Activated B cell treated with CpG ODN at 0.5 μM for 24 hours (primary cell): ENCODE results near the gene OR2H2. TPM values are rescaled to one million over a fixed set of nuclear protein-coding genes. Genes with fewer than 3 reads are reported as not detected.

Experiments used
- ATAC-seq: fragments of 200-7000 bp; cut with Tn5 transposase; one replicate; pipeline ENCODE4 v1.10.0; 2021; ENCODE audit warnings: low read depth, mild to moderate bottlenecking, moderate library complexity
- CTCF ChIA-PET: fragments of 350-600 bp; sonication (Branson Sonifier 250); formaldehyde crosslinking; loops from one replicate; lab custom pipeline; 2021; ENCODE audit warnings: antibody characterized with exemption; lab: Charles Lee
- POLR2A ChIA-PET: fragments of 350-600 bp; sonication (Branson Sonifier 250); formaldehyde crosslinking; loops from one replicate; lab custom pipeline; 2021; ENCODE audit warnings: antibody characterized with exemption; lab: Charles Lee
- DNase-seq: peaks from one replicate; pipeline ENCODE4 v3.0.0; 2022
- H3K27ac Mint-ChIP-seq: one replicate; pipeline ENCODE4 v1.8.0; 2020; ENCODE audit warnings: mixed read lengths
- H3K27me3 Mint-ChIP-seq: one replicate; pipeline ENCODE4 v1.8.0; 2021; ENCODE audit warnings: mixed read lengths
- H3K36me3 Mint-ChIP-seq: one replicate; pipeline ENCODE4 v1.8.0; 2021; ENCODE audit warnings: low read depth, mixed read lengths
- H3K4me1 Mint-ChIP-seq: one replicate; pipeline ENCODE4 v1.8.0; 2021; ENCODE audit warnings: mixed read lengths
- H3K4me3 Mint-ChIP-seq: one replicate; pipeline ENCODE4 v1.8.0; 2020; ENCODE audit warnings: mild to moderate bottlenecking, mixed read lengths
- H3K9me3 Mint-ChIP-seq: one replicate; pipeline ENCODE4 v1.8.0; 2020; ENCODE audit warnings: mixed read lengths
- CTCF ChIP-seq: fragments of 200-600 bp; IDR thresholded peaks from one replicate; pipeline ENCODE4 v1.8.0; 2022; ENCODE audit warnings: antibody characterized with exemption, mild to moderate bottlenecking
- intact Hi-C: fragments of 100-400 bp; cut with micrococcal nuclease; formaldehyde crosslinking; loops from one replicate; pipeline ENCODE4 v1.15.1; 2024
- total RNA-seq: library from RNA; stranded (reverse); gene quantifications from 2 replicates; pipeline ENCODE4 v1.2.3, GENCODE V29; 2022

Gene OR2H2
- total RNA-seq, 1 donor from 2014 or later, result not detected

- TF ChIP-seq CTCF, result no peak
- ChIA-PET POLR2A (no interaction called here), CTCF (no interaction called here)
- DNase-seq (no peak), ATAC-seq (no peak)
- Mint-ChIP-seq H3K4me3 (no peak within 1 kb of the TSS), H3K27ac (no peak within 1 kb of the TSS), H3K36me3 (no peaks in the 10 kb centered on the region), H3K9me3 (no peaks in the 10 kb centered on the region), H3K27me3 (peaks cover 40% of the 10 kb centered on the region), H3K4me1 (peaks cover 10% of the 10 kb centered on the region)
- intact Hi-C loops, result no loop called here
Observed at GRCh38 chr6:29559524-29560287, 25.2 kb upstream of the OR2H2 start, which contains the start of gene UBD. Gene UBD (minus strand): TSS chr6:29559732. CDS start chr6:29559701, 31 bp downstream.

GRCh38 chr6:29561091-29561490 is 23.8 kb upstream of the OR2H2 start:
- CTCF ChIA-PET, result no interaction called here
- Mint-ChIP-seq H3K9me3 (no peaks in the 10 kb centered on the region), H3K27me3 (peaks cover 29% of the 10 kb centered on the region), H3K4me1 (peaks cover 14% of the 10 kb centered on the region), H3K27ac (no peak overlapping the region), H3K4me3 (no peak overlapping the region), H3K36me3 (no peaks in the 10 kb centered on the region)
- no peak for TF ChIP-seq CTCF
- POLR2A ChIA-PET, result no interaction called here
- DNase-seq (no peak), ATAC-seq (no peak)
- intact Hi-C loops, result no loop called here

GRCh38 chr6:29561606-29562181 is 23.2 kb upstream of the OR2H2 start:
- ATAC-seq (no peak), DNase-seq (no peak)
- Mint-ChIP-seq H3K4me1 (peaks cover 14% of the 10 kb centered on the region), H3K36me3 (no peaks in the 10 kb centered on the region), H3K27ac (no peak overlapping the region), H3K27me3 (peaks cover 24% of the 10 kb centered on the region), H3K9me3 (no peaks in the 10 kb centered on the region), H3K4me3 (no peak overlapping the region)
- ChIA-PET CTCF (no interaction called here), POLR2A (no interaction called here)
- no peak for TF ChIP-seq CTCF
- intact Hi-C loops, result no loop called here

- ChIA-PET POLR2A (interaction anchor here (0.6 kb wide), 1 partner anchor 1162 kb away, joined by 5 read pairs; no protein-coding TSS in a partner anchor), CTCF (no interaction called here)
- no peaks in the 10 kb centered on the region for H3K9me3 Mint-ChIP-seq
- H3K27ac Mint-ChIP-seq, result no peak overlapping the region
- H3K4me3 Mint-ChIP-seq, result no peak overlapping the region
- H3K4me1 Mint-ChIP-seq, result peaks cover 14% of the 10 kb centered on the region
- TF ChIP-seq CTCF, result no peak
- intact Hi-C loops, result no loop called here
- no peaks in the 10 kb centered on the region for H3K36me3 Mint-ChIP-seq
- DNase-seq, result no peak
- no peak for ATAC-seq
- H3K27me3 Mint-ChIP-seq, result peaks cover 20% of the 10 kb centered on the region
Observed at GRCh38 chr6:29563435-29563965, 21.4 kb upstream of the OR2H2 start.

- peaks cover 9% of the 10 kb centered on the region for H3K27me3 Mint-ChIP-seq
- CTCF ChIA-PET, result no interaction called here
- H3K9me3 Mint-ChIP-seq, result no peaks in the 10 kb centered on the region
- no peak for DNase-seq
- no peak overlapping the region for H3K27ac Mint-ChIP-seq
- POLR2A ChIA-PET, result no interaction called here
- H3K4me1 Mint-ChIP-seq, result peaks cover 14% of the 10 kb centered on the region
- no peaks in the 10 kb centered on the region for H3K36me3 Mint-ChIP-seq
- no peak for TF ChIP-seq CTCF
- ATAC-seq, result peak; percentile 64
- H3K4me3 Mint-ChIP-seq, result no peak overlapping the region
- intact Hi-C loops, result no loop called here
Observed at GRCh38 chr6:29564875-29565274, 20.0 kb upstream of the OR2H2 start.
